ENCODE results near the gene GRB2. TPM values are rescaled to one million over a fixed set of nuclear protein-coding genes. Genes with fewer than 3 reads are reported as not detected.

Gene GRB2
- total and polyA plus RNA-seq, 7 donors: 39.5 to 71.6 (median 65.0) TPM

- H3K4me3 ChIP-seq: no peak overlapping the region
- ATAC-seq: no peak
- no peak overlapping the region for H3K27ac ChIP-seq
- H3K27me3 ChIP-seq (ENCODE audit: insufficient read depth in 3 of 3, low read length in 2 of 3): no peaks in the 10 kb centered on the region
- DNase-seq: no peak
- H3K4me1 ChIP-seq: peaks cover 32% of the 10 kb centered on the region
- H3K9me3 ChIP-seq: no peaks in the 10 kb centered on the region
- WGBS, 3 donors: 86 to 90% (median 88%) methylated on average over 3 of the region's 3 CpGs
- TF ChIP-seq CTCF (IDR thresholded peaks at IDR 0.05): no peak
- intact Hi-C loops (cut with DNase I): loop anchor here in 1 of 2 donors (10.0 kb wide), 1 partner anchor 395 kb away; no protein-coding TSS in a partner anchor
- no peaks in the 10 kb centered on the region for H3K36me3 ChIP-seq (ENCODE audit: insufficient read depth in 1 of 2, low read depth in 1 of 2)
These were observed 65.5 kb downstream of the GRB2 start for GRCh38 chr17:75339971-75340370.

GRCh38 chr17:75338335-75338734 is 67.1 kb downstream of the GRB2 start:
- DNase-seq (no peak), ATAC-seq (peak in 1 of 4 donors; percentile 42)
- no peaks in the 10 kb centered on the region for H3K36me3 ChIP-seq (ENCODE audit: insufficient read depth in 1 of 2, low read depth in 1 of 2)
- no peak for TF ChIP-seq CTCF (IDR thresholded peaks at IDR 0.05)
- intact Hi-C loops (cut with DNase I): no loop called here
- H3K4me3 ChIP-seq: no peak overlapping the region
- H3K27me3 ChIP-seq (ENCODE audit: insufficient read depth in 3 of 3, low read length in 2 of 3): no peaks in the 10 kb centered on the region
- H3K27ac ChIP-seq: no peak overlapping the region
- 50 to 59% (median 55%) methylated on average over 6 of the region's 6 CpGs for WGBS, 3 donors
- no peaks in the 10 kb centered on the region for H3K9me3 ChIP-seq
- H3K4me1 ChIP-seq: peaks cover 17% of the 10 kb centered on the region

GRCh38 chr17:75335315-75335714 is 70.2 kb downstream of the GRB2 start:
- no peak for TF ChIP-seq CTCF (IDR thresholded peaks at IDR 0.05)
- no peak overlapping the region for H3K27ac ChIP-seq
- intact Hi-C loops (cut with DNase I): no loop called here
- no peaks in the 10 kb centered on the region for H3K4me1 ChIP-seq
- no peak overlapping the region for H3K4me3 ChIP-seq
- no peaks in the 10 kb centered on the region for H3K27me3 ChIP-seq (ENCODE audit: insufficient read depth in 3 of 3, low read length in 2 of 3)
- 94 to 96% (median 96%) methylated on average over 3 of the region's 3 CpGs for WGBS, 3 donors
- H3K36me3 ChIP-seq (ENCODE audit: insufficient read depth in 1 of 2, low read depth in 1 of 2): peaks cover 0 to 14% of the 10 kb centered on the region in 2 donors
- ATAC-seq (no peak), DNase-seq (no peak)
- no peaks in the 10 kb centered on the region for H3K9me3 ChIP-seq

- 96 to 98% (median 97%) methylated on average over 3 of the region's 3 CpGs for WGBS, 3 donors
- ATAC-seq (no peak), DNase-seq (no peak)
- intact Hi-C loops (cut with DNase I): no loop called here
- no peak overlapping the region for H3K27ac ChIP-seq
- TF ChIP-seq CTCF (IDR thresholded peaks at IDR 0.05): no peak
- H3K4me3 ChIP-seq: no peak overlapping the region
- no peaks in the 10 kb centered on the region for H3K4me1 ChIP-seq
- no peaks in the 10 kb centered on the region for H3K9me3 ChIP-seq
- H3K27me3 ChIP-seq (ENCODE audit: insufficient read depth in 3 of 3, low read length in 2 of 3): no peaks in the 10 kb centered on the region
- H3K36me3 ChIP-seq (ENCODE audit: insufficient read depth in 1 of 2, low read depth in 1 of 2): peaks cover 0 to 14% of the 10 kb centered on the region in 2 donors
These were observed 70.8 kb downstream of the GRB2 start for GRCh38 chr17:75334723-75335122.

GRCh38 chr17:75331671-75332070 is 73.8 kb downstream of the GRB2 start:
- Histone ChIP-seq H3K4me3 (no peak overlapping the region), H3K27me3 (ENCODE audit: insufficient read depth in 3 of 3, low read length in 2 of 3) (no peaks in the 10 kb centered on the region), H3K4me1 (no peaks in the 10 kb centered on the region), H3K9me3 (no peaks in the 10 kb centered on the region), H3K27ac (no peak overlapping the region), H3K36me3 (ENCODE audit: insufficient read depth in 1 of 2, low read depth in 1 of 2) (peaks cover 0 to 14% of the 10 kb centered on the region in 2 donors)
- DNase-seq (no peak), ATAC-seq (no peak)
- intact Hi-C loops (cut with DNase I): no loop called here
- no peak for TF ChIP-seq CTCF (IDR thresholded peaks at IDR 0.05)
- WGBS, 3 donors: 67% methylated on average over 6 of the region's 6 CpGs
